Kidney capillary endothelial cell (primary cell): Measurements from ENCODE around the gene GMEB2.
"Not testable (repeated sequence)": the region's sequence is repeated elsewhere in the genome, so short reads cannot be mapped to it uniquely, and the experiment has no call there.

Experiments
- DNase-seq: peaks from one replicate; pipeline ENCODE4 v3.0.0-alpha.2; 2018; ENCODE audit warnings: low spot score

The GMEB2 gene

DNA sequence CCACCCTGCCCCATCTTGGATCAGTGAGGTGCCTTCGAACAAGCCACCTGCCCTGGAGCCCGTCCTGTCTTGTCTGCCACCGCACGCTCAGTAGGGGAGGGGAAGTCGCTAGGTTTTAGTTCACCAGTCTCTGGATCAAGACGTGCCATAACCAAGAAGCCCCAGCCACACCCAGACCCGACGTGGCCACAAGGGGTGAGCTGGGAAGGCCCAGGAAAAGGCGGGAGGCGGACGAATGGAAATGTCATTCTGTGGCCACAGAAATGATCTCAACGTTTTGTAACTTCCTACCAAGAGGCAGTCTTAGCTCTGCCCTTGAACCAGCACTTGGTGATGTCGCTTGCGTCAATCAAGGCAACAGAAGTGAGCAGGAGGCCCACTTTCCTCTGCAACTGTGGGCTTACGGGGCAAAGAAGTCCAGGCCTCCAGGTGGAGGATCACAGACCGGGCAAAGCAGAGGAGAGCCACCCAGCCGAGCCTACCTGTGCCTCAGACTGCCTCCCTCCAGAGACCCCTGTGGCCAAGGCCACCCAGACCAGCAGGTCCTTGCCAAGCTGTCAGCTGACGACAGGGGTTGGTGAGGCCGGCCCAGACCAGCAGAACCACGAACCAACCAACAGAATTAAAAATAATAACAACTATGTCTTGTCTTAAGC is 14.5 kb downstream of the GMEB2 start:
- DNase-seq, result no peak

DNA sequence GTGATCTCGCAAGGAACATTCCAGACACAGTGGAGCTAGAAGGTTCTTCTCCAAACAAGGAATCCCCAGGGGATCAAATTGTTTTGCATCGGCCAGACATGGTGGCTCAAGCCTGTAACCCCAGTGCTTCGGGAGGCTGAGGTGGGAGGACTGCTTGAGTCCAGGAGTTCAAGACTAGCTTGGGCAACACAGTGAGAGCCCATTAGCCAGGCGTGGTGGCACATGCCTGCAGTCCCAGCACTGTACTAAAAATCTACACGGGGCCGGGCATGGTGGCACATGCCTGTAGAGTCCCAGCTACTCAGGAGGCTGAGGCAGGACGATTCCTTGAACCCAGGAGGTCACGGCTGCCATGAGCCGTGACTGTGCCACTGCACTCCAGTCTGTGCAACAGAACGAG is 15.3 kb downstream of the GMEB2 start:
- no peak for DNase-seq

- no peak for DNase-seq
Observed at GRCh38 chr20:63610581-63611435, 16.1 kb downstream of the GMEB2 start.

GRCh38 chr20:63606686-63607085 is 20.2 kb downstream of the GMEB2 start:
- no peak for DNase-seq

GRCh38 chr20:63602321-63602720 is 24.6 kb downstream of the GMEB2 start:
- DNase-seq, result no peak

- DNase-seq, result not testable (repeated sequence)
Observed at GRCh38 chr20:63601679-63602078, 25.2 kb downstream of the GMEB2 start.

- no peak for DNase-seq
Observed at GRCh38 chr20:63599396-63600050, 27.4 kb downstream of the GMEB2 start.

DNA sequence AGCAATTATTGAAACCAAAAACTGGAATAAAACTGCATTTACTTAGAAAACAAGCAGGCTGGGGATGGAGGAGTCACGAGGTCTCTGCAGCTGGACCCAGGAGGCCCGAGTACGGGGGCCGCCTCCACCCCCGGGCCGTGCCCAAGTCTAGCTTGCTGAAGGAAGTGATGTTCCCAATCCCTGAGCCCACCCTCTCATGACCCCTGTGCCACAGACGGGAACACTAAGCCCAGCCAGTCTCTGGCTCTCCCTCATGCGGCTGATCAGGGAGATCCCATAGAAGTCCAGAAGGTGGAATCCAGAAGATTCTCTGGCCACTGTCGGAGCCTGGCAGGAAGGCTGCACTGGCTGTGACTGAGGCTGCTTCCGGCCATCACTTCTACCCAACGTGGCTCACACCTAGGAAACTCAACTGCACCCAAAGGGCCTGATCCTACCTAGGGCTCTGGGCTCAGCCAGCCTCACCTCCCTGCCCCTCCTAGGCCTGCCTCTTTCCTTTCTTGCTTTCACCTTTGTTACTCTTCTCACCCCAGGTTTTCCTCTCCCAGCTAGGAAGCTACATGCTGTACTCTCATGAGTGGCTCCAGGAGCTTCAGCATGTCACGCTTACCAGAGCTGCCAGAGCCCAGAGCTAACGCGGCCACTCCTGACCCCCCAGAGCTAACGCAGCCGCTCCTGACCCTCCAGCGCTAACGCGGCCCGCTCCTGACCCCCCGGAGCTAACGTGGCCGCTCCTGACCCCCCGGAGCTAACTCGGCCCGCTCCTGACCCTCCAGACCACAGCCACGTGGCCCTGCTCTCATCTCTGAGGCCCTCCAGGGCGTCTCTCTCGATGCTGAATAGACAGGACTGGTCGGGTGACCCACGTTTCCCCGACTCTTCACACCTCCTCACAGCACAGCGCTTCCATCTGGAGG is 28.2 kb downstream of the GMEB2 start:
- no peak for DNase-seq

- DNase-seq, result no peak
Observed at GRCh38 chr20:63597651-63598478, 29.0 kb downstream of the GMEB2 start.

GRCh38 chr20:63596423-63596822 is 30.5 kb downstream of the GMEB2 start:
- DNase-seq, result no peak

GRCh38 chr20:63595416-63596127 is 31.3 kb downstream of the GMEB2 start:
- DNase-seq, result no peak

DNA sequence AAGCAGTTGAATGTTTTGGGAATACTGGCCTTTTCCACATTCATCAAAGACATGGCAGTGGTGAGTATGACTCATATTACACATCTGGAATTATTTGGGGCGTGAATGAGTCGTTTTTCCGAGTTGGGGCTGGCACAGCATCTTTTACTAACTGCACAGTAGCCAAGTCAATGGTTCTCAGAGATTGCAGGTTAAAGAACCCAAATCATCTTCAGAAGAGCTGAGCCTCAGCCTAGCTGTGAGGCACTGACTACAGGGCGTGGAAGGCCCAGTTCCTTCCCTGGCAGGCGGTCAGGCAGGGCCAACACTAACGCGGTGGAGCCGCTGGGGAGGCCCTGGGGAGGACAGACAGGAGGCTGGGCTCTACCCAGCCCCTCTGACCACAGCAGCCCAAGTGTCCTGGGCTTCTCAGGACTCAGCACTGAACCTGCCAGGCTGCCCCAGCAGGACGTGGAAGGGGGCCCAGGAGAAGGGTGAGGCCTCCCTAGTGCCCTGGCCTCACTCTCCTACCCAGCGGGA is 32.8 kb downstream of the GMEB2 start:
- no peak for DNase-seq

GRCh38 chr20:63592661-63593060 is 34.2 kb downstream of the GMEB2 start:
- DNase-seq, result no peak

- no peak for DNase-seq
Observed at GRCh38 chr20:63591786-63592355, 35.0 kb downstream of the GMEB2 start.

GRCh38 chr20:63591147-63591533 is 35.8 kb downstream of the GMEB2 start:
- DNase-seq, result no peak

DNA sequence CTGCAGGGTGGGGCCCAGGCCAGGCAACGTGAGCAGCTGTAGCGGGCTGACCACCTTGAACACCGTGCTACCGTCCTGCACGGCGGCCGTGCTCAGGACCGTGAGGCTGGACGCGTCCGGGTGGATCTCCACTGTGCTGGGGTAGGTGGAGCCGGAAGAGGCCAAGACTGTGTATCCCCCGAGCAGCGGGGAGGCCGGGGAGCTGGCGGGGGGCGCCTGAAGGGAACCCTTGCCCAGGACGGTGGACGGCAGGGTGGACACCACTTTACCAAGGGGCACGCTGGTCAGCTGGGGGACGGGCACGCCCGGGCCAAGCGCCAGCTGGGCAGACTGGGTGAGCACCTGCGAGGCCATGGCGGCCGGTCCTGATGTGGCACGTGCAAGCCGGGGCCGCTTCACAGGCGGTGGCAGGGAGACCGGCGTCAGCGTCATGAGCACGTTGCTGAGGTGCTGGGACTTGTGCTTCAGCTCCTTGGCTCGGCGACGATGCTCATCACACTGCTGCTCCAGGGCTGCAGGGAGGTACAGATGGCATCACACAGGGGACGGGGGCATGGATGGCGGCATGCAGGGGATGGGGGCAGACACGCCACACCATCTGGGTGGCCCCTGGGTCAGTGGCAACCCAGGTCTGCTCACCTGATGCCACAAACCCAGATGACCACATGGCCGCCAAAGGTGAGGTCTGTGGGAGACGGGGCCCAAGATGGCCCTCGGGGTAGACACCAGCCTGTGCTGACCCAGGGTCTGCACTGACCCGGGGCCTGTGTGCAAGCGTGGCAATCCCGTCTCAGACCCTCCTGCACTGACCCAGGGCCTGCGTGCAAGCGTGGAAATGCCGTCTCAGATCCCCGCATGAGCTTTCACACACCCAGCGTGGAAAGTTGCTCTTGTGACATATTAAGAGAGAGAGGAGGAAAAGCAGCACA is 36.4 kb downstream of the GMEB2 start:
- DNase-seq, result no peak

DNA sequence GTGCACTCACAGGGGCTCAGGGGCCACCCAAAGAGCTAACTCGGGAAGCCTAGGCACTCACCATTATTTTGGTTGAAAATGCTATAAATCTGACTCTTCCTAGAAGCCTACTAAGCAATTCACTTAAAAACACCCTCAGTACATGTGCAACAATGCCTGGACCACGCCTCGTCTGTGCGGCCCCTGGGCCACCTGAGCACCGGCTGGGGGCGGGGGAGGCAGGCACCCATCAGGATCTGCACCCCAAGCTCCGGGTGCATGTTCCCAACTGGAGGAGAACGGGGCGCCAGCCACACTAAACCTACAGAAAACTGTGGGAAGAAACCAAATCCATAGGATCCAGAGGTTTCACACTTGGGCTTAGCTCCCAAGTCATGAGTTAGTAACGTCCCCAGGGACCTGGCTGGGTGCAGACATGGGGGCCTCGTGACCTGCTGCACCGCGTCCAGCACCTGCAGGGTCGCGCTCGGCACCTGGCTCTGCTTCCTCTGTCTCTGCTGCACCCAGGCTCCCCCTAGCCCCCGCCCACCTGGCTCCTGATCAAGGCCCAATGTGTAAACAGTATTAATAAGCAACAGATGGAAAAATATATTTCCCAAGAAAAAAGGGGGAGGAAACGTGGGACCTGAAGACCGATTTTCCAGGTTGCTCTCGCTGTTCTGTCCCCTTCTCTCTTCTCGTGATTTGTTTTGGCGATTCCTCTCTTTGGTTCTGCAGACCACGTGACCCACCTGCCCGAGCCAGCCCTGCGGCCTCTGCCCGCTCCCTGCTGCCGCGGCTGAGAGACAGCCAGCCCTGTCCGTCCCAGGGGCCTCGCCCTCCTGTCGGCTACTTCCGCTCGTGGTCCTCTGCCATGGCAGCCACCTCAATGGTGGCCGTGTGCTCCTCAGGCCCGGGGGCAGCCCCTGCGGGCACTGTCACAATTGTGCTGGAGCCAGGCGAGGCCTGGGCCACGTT is 37.4 kb downstream of the GMEB2 start:
- no peak for DNase-seq

DNA sequence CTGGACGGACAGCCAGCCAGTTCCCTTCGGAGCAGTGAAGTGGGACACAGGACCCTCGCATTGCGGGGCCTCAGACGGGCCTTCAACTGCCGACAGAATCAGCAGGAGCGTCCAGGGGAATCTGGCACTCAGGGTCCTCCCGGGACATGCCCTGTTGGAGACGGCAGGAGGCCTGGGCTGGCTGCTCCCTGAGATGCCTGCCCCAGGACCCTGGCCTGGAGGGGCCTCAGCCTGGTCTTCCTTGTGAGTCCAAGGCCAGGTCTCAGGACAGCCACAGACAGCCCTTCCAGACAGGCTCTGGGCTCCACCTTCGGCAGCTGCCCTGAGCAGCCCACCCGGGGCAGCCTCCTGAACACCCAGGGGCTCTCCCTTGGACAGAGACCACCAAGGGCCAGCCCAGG is 38.3 kb downstream of the GMEB2 start:
- no peak for DNase-seq
